Measurements from ENCODE around the gene SCAF1.

DNA sequence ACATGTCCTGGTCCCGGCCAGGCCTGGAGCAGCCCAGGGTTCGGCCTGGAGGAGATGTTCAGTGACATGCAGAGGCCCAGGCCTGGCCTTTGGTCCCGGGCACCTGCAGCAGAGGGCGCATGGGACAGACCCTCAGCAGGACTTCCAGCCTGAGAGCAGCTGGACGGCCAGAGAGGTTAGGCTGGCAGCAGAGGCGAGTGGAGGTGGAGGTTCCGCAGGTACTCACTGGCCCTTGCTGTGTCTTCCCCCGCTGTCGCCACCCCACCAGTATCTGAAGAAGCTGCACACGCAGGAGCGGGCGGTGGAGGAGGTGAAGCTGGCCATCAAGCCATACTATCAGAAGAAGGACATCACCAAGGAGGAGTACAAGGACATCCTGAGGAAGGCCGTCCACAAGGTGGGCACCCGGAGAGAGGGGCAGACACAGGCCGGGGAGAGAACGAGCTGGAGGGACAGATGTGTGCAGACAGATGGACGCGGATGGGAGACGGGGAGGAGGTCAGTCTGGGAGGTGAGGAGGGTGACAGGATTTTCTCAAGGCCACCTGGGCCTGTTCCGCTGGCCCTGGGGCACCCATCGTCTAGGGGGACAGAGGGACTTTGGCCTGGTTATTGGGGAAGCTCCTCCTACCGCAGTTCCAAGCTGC, 15.6 kb downstream of the SCAF1 start:
- TF ChIP-seq CTCF (IDR thresholded peaks at IDR 0.05) (no peak), EP300 (IDR thresholded peaks at IDR 0.05) (no peak), POLR2A (IDR thresholded peaks at IDR 0.05) (no peak)
